GM18520 (cell line): Measurements from ENCODE around the gene ATF6B.

Source experiments
- ATAC-seq: cut with Tn5 transposase; IDR thresholded peaks from one replicate; pipeline ENCODE4 v1.9.1; 2021; ENCODE audit not compliant: unreplicated experiment

Gene ATF6B

DNA sequence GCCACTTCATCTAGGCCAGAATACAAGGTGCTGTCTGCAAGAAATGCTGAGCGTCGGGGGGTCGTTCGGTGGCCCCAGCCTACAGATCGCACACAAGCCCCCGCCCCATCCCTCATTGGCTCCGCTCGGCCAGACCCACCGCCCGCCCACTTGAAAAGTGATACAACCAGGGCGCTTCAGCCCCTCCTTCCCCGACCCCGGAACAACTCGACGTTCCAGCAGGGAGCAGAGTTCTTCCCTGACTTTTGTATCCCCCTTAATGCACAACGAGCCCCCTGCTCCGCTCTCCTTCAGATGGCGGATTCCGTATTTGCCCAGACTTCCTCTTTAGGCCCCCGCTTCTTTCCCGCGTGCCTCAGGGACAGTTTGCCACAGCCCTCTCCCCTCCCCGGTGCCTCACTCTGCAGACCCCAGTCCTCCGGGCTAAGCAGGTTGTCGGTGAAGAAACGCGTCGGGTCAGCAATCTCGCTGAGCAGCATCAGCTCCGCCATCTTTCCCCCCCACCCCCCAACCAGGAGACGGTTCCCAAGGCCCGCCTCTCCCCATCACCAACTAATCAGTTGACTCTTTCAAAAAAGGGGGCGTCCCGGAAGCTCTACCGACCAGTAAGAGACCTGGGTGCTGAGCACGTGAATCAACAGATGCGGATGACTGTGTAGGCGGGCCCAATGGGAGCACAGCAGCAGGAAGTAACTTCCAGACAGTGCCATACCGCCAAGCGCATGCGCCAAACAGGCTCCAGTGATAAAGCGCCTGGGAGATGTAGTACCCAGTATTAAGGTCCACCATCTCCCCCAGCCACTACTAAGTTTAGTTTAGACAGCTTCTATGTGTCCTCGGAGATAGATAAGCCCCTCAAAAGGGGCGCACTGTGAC, at the start of gene ATF6B:
Gene ATF6B (minus strand): TSS at position 530 of the 876 bp plus-strand sequence. CDS start 39 bp downstream, at position 491.
- peak; percentile 93 for ATAC-seq

GRCh38 chr6:32177183-32177787, 49.2 kb upstream of the ATF6B start:
- peak; percentile 0 for ATAC-seq

DNA sequence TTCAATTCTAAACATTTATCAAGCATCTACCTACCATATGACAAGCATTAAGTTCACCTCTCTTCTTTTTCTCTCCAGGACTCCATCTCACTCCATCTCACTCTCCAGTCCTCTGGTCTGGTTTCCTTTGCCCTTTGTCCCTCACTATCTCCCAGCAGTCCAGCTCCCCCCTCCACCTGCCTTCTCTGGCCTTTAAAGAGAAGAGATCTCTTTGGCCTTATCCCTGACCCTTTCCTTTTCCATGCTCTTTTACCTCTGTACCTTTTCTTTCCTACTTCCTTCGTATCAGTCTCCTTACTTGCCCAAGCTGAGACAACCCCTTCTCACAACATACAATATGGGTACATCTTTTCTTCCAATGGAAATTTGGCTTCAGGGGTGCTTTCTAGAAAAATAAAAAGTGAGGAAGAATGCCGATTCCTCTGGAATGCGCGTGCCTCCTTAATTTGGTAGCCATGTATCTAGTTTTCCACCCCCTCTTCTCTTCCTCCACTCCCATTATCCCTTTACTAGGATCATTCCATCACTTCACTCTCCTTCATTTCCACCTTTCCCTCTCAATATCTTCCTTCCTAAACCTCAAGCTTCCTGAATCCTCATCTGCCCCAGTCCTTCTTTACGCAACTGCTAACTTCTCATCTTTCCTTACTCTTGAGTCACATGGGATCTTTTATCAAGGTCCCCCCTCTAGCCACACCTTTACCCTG, 48.6 kb upstream of the ATF6B start:
- no peak for ATAC-seq

GRCh38 chr6:32175711-32176475, 47.8 kb upstream of the ATF6B start, which contains the start of gene AGPAT1:
TSS of gene AGPAT1 (minus strand) at chr6:32176084. CDS start at chr6:32171496, 4,588 bp downstream.
- ATAC-seq: peak; percentile 26

DNA sequence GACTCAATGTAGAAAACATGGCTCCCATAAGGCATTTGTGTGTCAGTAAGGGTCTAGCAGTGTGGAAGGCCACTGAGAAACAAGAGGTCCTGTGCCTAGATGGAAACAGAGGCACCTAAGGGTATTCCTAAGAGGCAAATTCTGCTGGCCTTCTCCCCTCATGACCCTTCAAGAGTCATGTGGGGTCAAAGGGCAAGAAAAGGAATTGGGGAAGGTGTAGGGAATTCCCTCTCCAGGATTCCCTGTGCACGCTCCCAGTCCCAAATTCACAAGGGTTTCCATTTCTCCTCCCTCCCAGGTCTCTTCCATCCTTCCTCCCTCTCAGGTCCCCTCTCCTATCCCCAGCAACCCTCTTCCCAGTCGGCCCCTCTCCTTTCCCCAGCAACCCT, 47.3 kb upstream of the ATF6B start:
- no peak for ATAC-seq

GRCh38 chr6:32174416-32174815, 46.4 kb upstream of the ATF6B start:
- ATAC-seq: no peak

GRCh38 chr6:32173051-32173727, 45.1 kb upstream of the ATF6B start:
- no peak for ATAC-seq

- ATAC-seq: no peak
These were observed 43.2 kb upstream of the ATF6B start for GRCh38 chr6:32171234-32171633.

GRCh38 chr6:32170294-32170693, 42.2 kb upstream of the ATF6B start:
- ATAC-seq: no peak

GRCh38 chr6:32168807-32169591, 41.0 kb upstream of the ATF6B start:
- ATAC-seq: no peak

DNA sequence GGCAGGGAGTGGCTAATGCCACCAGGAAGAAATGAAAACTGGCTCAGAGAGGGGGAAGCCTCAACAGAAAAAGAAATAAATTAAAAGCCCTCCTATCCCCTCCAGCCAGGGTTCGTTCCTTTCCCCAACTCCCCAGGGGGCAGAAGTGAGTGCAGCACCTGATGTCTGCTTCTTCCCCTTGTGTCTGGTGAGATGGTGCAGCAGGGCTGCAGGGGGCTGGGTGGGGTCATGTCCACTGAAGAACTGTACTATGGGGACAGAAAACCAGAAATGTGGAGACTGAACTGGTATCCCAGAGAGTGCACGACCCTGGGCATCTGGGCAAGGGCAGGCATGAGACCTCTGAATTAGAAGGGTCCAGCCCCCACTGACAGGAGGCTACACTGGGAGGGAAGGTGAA, 40.3 kb upstream of the ATF6B start:
- ATAC-seq: no peak

DNA sequence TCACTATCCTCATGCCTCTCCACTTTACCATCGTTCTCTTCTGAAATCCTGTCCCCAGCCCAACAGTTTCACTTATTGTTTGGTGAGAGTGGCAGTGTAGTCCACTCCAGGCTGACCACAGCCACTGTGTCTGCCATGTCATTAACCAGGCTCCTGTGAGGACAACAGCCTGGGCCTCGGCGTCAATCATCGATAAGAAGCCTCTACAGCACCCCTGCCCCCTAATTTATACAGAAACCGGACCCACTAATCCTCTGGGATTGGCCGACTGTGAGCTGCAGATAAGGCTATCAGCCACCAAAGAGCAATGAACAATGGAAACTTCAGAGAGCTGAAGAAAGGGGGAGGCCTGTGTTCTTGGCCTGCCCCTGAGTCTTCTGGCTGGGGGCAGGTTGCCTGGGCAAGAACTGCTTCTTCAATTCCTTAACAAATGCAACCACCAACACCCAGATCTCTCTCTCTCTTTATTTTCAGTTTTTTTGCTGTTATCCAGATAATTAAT, 39.8 kb upstream of the ATF6B start:
- no peak for ATAC-seq

DNA sequence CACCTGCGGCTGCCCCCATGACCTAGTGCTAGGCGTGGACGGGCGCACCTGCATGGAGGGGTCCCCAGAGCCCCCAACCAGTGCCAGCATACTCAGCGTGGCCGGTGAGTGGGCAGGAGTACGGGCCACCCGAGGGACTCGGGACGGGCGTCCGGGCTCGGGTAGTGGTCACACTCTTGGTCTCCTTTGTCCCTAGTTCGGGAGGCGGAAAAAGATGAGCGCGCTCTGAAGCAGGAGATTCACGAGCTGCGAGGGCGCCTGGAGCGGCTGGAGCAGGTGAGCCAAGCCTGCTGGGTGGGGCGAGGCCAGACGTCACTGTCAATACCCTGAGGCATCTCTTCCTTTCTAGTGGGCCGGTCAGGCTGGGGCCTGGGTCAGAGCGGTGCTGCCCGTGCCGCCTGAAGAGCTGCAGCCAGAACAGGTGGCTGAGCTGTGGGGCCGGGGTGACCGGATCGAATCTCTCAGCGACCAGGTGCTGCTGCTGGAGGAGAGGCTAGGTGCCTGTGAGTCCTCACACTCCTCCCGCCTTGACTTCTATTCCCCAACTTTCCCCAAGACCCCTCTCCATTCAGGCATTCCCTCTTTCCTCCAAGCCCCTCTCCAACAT, 39.2 kb upstream of the ATF6B start:
- no peak for ATAC-seq

DNA sequence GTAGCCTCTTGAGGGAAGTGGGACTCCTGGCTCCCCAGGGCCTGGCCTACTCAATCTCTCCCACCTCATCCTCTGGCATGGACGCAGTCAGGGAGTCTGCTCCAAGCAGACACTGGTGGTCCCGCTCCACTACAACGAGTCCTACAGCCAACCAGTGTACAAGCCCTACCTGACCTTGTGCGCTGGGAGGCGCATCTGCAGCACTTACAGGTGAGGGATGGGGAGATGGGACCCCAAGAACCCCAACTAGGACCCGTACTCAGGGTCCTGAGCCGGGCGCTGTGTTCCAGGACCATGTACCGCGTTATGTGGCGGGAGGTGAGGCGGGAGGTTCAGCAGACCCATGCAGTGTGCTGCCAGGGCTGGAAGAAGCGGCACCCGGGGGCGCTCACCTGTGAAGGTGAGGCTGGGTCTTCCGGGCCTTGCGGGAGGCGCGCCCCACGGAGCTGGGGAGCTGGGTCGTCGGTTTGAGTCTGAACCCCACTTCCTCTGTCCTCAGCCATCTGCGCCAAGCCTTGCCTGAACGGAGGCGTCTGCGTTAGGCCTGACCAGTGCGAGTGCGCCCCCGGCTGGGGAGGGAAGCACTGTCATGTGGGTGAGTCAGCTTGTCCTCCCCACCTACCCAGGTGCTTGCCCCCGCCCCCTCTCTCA, 38.5 kb upstream of the ATF6B start:
- no peak for ATAC-seq

DNA sequence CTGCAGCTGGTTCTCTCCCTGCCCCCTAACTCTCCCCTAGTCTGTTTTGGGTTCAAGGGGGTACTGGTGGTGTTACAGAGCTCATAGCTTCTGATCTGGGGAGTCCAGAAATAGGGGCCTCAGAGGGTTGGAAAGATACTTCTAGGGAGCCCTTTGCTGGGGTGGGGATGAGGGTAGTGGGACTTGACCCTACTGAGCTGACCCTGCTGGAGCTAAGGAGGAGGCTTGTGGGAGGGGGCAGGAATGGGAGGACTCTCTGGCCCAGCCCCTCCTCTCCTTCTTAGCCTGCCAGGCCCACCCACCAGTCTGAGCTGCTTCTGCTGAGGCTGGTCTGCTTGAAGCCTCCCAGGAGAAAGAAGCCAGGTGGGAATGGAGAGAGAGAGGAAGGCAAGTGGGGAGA, 36.2 kb upstream of the ATF6B start, which contains the start of gene EGFL8:
Gene EGFL8 (plus strand): TSS at position 301 of the 400 bp plus-strand sequence. CDS start 1,571 bp downstream, outside the sequence.
- ATAC-seq: no peak

DNA sequence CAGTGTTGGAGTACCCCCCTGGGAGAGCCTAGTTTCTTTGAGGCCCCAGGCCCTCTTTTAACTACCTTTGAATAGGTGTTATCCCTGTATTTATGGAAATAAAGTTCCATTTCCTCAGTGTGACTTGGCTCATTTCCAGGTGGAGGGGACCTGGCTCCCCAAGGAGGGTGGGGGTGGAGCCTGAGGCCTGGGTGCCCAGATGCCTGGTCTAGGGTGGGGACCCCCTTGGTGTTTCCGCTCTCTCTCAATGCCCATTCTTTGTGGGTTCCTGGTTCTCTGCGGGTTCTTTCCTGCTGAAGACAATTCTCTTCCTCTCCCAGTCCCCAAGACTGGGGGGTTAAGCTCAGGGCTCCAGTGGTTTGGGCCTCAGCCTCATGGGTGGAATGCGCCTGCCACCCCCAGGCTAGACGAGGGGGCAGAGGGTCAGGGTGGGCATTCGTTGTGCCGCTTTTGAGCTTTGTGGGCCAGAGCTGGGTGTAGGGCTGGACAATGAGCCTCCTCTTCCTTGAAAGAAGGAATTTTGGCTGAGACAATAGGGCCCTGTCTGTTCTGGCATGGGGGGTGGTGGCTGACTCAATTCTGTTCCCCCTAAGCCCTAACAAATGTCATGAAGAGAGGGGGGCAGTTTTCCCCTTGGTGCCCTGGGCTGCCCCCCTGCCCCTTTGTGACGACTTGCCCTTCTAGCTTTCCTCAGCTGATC, 35.7 kb upstream of the ATF6B start:
- no peak for ATAC-seq

DNA sequence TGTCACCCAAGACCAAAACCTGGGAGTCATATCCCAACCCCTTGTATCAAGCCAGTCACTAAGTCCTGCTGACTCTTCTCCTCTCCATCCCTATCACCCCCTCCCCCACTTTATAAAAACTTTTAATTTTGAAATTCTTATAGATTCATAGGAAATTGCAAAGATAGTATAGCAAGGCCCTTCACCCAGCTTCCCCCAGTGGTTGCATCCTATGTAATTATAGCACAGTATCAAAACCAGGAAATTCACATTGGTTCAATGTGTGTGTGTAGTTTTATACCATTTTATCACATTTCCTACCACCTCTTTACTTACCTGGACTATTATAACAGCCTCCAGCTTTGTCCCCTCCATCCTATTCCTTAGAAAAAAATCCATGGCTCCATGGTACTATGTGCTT, 30.0 kb upstream of the ATF6B start:
- no peak for ATAC-seq

DNA sequence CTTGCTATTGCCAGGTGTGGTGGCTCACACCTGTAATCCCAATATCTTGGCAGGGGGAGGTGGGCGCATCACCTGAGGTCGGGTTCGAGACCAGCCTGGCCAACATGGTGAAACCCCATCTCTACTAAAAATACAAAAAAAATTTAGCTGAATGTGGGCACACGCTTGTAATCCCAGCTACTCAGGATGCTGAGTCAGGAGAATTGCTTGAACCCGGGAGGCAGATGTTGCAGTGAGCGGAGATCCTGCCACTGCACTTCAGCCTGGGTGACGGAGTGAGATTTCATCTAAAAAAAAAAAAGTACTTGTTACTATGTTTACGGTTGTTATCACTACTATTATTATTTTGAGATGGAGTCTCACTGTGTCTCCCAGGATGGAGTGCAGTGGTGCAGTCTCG, 28.8 kb upstream of the ATF6B start:
- ATAC-seq: no peak
